BJ (cell line): ENCODE results near the gene SAMD4B. TPM values are rescaled to one million over a fixed set of nuclear protein-coding genes. Genes with fewer than 3 reads are reported as not detected.

ENCODE experiments used
- CTCF ChIA-PET: fragments of 350-600 bp; formaldehyde crosslinking; extraction: SDS; loops from one replicate; lab custom pipeline; 2021; ENCODE audit warnings: antibody characterized with exemption, inconsistent platforms; lab: Yijun Ruan, JAX
- POLR2A ChIA-PET: fragments of 300-600 bp; sonication (Branson Sonifier 250); formaldehyde crosslinking; extraction: SDS; loops from one replicate; lab custom pipeline; 2021; ENCODE audit warnings: antibody characterized with exemption; lab: Charles Lee
- DNase-seq: peaks from one replicate; pipeline ENCODE4 v3.0.0-alpha.2; 2011; ENCODE audit warnings: low read depth
- H3K27me3 ChIP-seq: 2 replicates; pipeline ENCODE4 v1.6.0; 2011; ENCODE audit warnings: low read length; ENCODE audit not compliant: control insufficient read depth, insufficient read depth
- H3K36me3 ChIP-seq: 2 replicates; pipeline ENCODE4 v1.5.1; 2011; ENCODE audit warnings: low read length; ENCODE audit not compliant: control insufficient read depth, insufficient read depth
- H3K4me3 ChIP-seq: 2 replicates; pipeline ENCODE4 v1.5.1; 2011; ENCODE audit warnings: low read depth, mild to moderate bottlenecking, control low read depth, low read length
- polyA plus RNA-seq: library from polyadenylated mRNA; depleted of rRNA; stranded (reverse); fragments of >200 nt; gene quantifications from 2 replicates; pipeline ENCODE4 v1.2.3, GENCODE V29; 2011
- TF ChIP-seq, protein P1 (sequence below): IDR thresholded peaks from 2 replicates; pipeline ENCODE4 v1.5.1; 2011; ENCODE audit warnings: low read depth, mild to moderate bottlenecking, control low read depth, inconsistent platforms, low read length, moderate library complexity; ENCODE audit not compliant: insufficient read depth

The SAMD4B gene
- polyA plus RNA-seq, 1 experiment: 75.7 TPM

DNA sequence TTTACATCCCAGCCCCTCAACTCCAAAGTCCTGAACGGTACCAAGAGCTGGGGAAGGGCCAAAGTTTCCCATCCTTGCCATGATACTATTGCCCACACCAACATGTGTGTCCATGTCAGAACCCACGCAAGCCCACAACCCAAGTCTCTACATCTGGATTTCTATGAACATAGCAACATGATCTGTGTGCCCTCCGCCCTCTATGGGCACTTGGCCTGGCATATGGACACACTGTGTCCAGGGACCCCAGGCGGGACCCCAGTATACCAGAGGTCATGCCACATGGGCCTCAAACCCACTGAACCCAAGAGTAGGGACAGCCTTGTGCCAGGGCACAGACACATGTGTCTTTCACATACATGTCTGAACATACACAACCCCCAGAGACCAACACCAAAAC lies 23.5 kb upstream of the SAMD4B start:
- no peak overlapping the region for H3K4me3 ChIP-seq
- TF ChIP-seq, protein P1, sequence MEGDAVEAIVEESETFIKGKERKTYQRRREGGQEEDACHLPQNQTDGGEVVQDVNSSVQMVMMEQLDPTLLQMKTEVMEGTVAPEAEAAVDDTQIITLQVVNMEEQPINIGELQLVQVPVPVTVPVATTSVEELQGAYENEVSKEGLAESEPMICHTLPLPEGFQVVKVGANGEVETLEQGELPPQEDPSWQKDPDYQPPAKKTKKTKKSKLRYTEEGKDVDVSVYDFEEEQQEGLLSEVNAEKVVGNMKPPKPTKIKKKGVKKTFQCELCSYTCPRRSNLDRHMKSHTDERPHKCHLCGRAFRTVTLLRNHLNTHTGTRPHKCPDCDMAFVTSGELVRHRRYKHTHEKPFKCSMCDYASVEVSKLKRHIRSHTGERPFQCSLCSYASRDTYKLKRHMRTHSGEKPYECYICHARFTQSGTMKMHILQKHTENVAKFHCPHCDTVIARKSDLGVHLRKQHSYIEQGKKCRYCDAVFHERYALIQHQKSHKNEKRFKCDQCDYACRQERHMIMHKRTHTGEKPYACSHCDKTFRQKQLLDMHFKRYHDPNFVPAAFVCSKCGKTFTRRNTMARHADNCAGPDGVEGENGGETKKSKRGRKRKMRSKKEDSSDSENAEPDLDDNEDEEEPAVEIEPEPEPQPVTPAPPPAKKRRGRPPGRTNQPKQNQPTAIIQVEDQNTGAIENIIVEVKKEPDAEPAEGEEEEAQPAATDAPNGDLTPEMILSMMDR: no peak
- no peaks in the 10 kb centered on the region for H3K36me3 ChIP-seq
- DNase-seq: no peak
- POLR2A ChIA-PET: no interaction called here
- peaks cover 13% of the 10 kb centered on the region for H3K27me3 ChIP-seq
- CTCF ChIA-PET: no interaction called here

DNA sequence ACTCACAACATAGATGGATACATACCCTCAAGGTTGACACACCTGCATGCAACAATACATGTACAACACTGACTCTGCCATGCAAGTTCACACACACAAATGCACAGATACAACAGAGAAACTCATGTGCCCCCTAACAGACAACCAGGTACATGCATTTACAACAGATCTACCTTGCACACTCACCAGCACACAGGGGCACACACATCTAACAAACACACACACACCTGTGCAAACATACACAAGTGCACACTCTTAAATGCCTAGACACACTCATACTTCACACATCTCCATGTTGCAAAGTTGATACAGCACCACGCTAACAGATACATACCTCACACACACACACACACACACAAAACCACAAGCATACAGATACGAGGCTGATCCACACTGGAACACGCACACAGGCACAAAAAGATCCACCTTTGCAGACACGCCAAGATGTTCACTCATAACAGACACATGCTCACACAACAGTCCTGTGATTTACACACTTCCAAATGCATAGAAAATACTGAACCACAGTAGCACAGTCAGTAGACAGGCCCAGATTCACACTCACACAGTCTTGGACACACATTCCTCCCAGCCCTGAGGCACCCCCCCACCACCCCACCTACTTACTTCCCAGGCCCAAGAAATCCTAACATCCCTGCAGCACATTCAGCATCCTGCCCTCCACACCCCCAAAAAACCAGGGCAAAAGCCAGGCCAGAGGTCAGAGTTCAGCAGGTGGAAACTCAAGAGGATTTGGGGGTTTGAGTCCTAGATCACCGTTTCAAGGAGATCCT lies 22.9 kb upstream of the SAMD4B start:
- CTCF ChIA-PET: no interaction called here
- TF ChIP-seq, protein P1: no peak
- peaks cover 13% of the 10 kb centered on the region for H3K27me3 ChIP-seq
- H3K4me3 ChIP-seq: no peak overlapping the region
- POLR2A ChIA-PET: no interaction called here
- H3K36me3 ChIP-seq: no peaks in the 10 kb centered on the region
- no peak for DNase-seq

DNA sequence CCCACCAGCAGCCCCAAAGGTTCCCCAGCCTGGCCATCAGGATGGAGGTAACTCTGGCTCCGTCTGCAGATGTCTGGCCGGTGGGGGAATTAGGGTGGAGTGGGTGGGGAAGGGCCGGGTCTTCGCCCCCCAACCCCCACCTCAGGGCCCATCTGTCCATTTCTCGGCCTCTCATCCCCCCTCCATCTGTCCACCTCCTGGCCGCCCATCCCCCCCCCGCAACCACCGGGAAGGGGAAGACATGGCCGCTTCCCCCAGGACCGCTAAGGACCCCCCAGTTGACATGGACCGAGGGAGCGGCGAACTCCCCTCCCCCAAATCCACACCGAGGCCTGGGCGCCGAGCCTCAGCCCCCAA lies 22.4 kb upstream of the SAMD4B start:
- peaks cover 13% of the 10 kb centered on the region for H3K27me3 ChIP-seq
- DNase-seq: no peak
- TF ChIP-seq, protein P1: no peak
- no peaks in the 10 kb centered on the region for H3K36me3 ChIP-seq
- peak overlapping the region; percentile 37 for H3K4me3 ChIP-seq
- ChIA-PET POLR2A (no interaction called here), CTCF (no interaction called here)

DNA sequence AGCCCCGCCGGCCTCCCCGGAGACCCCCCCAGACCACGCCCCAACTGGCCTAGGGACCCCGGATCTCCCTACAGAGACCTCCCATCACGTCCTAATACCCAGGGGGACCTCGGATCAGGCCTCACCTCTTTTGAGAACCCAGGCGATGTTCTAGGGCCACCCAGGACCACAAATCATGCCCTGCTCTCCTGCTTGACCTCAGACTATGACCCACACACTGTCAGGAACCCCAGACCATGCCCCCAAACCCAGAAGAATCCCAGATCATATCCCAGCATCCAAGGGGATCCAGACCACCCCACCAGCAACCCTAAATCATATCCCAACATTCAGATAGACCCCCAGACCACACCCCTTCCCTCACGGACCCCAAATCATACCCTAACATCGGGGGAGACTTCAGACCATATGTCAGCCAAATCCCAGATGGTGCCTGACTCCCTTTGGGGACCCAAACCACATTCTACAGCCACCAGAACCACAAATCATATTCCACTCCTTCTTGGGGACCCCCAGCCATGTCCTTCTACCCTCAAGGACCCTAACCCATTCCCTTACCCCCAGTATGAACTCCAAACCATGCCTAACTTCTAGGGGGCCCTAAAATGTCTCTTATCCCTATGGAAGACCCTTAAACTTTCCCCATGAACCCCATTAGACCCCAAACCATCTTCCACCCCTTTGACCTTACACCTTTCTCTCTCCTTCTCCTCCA lies 20.9 kb upstream of the SAMD4B start:
- peak overlapping the region; percentile 4; the same call in 1 of the 2 replicates for H3K4me3 ChIP-seq
- no peak for DNase-seq
- H3K36me3 ChIP-seq: no peaks in the 10 kb centered on the region
- TF ChIP-seq, protein P1: no peak
- H3K27me3 ChIP-seq: peaks cover 13% of the 10 kb centered on the region
- POLR2A ChIA-PET: no interaction called here
- CTCF ChIA-PET: no interaction called here

DNA sequence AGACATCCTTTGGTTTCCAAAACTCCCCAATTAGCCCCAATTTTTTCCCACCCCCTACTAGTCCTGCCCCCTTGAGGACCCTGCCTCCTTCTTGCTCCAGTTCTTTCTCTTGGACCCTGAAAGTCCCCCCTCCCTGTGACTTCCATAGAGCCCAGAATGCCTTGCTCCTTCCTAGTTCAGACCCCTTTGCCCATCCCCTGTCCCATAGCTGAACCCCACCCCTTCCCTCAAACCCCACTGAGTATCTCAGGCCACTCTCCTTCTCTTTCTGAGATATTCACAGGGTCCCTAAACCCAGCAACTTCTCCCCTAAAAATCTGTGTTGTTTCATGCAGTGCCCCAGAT lies 20.4 kb upstream of the SAMD4B start:
- TF ChIP-seq, protein P1: no peak
- ChIA-PET POLR2A (no interaction called here), CTCF (no interaction called here)
- DNase-seq: no peak
- Histone ChIP-seq H3K4me3 (no peak overlapping the region), H3K36me3 (no peaks in the 10 kb centered on the region), H3K27me3 (peaks cover 13% of the 10 kb centered on the region)
